NCI-H226 (cell line): Measurements from ENCODE around the gene EFHC1.
"Not testable (repeated sequence)": the region's sequence is repeated elsewhere in the genome, so short reads cannot be mapped to it uniquely, and the experiment has no call there.

ENCODE experiments used
- DNase-seq: peaks from one replicate; pipeline ENCODE4 v3.0.0-alpha.2; 2015

The EFHC1 gene

GRCh38 chr6:52454556-52454955, 34.4 kb downstream of the EFHC1 start:
- DNase-seq: peak; percentile 63

GRCh38 chr6:52457096-52457495, 37.0 kb downstream of the EFHC1 start:
- no peak for DNase-seq

GRCh38 chr6:52461194-52461593, 41.1 kb downstream of the EFHC1 start:
- DNase-seq: not testable (repeated sequence)

DNA sequence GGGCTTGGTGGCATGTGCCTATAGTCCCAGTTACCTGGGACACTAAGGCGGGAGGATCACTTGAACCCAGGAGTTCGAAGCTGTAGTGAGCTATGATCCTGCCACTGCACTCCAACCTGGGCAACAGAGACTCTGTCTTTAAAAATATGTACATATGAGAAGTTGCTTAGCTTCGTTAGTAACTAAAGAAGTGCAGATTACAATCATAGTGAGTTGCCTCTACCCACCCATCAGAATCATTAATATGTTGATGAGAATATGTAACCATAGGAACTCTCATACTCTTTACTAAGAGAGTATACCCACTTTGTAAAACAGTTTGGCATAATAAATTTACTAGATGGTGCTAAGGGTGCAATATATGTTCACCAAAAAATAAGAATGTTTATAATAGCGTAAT, 54.0 kb downstream of the EFHC1 start:
- DNase-seq: no peak

GRCh38 chr6:52475307-52475706, 55.2 kb downstream of the EFHC1 start:
- no peak for DNase-seq

DNA sequence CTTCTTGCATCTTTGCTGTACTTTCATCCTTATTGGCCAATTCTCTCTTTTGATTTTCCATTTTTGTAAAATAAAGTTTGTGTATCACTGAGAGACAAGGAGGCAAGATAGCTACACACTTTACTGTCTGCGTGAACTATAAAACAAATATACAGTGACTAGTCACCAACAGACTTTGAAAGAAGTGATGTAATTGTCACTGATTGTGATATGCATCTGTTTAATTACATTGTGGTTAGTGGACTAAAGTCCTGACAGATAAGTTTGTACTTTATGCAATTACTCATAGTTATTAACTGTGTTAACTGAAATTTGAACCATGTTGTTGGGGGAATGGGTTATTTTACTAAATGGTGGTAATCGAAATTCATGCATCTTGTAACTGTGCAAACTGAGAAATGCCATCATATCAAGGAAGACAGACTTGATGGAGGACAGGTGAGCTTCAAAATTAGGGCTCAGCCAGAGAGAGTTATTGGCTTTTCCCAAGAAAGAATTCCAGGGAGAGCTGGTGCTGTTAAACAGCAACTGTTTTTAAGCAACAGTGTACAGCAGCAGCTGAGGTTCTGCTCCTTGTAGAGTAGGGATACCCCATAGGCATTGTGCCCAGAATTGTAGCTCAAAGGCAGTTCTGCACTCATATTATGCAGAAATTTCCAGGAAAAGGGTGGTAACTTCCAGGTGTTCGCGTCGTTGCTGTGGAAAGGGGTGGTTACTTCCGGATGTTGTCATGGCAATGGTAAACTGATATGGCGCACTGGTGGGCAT, 62.9 kb downstream of the EFHC1 start:
- no peak for DNase-seq

DNA sequence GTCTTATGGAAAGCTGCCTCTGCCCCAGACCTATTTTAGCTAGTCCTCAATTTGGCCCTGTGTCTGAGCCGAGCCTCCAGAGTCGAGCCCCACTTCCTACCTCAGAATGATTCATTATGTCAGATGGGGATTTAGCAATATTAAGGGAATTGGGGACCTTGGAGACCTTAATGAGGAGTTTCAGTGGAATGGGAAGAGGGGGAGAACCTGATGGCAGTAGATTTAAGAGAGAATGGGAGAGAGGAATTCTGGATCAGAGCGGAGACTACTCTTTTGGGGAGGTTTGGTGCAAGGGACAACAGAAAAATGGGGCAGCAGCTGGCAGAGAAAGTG, 63.5 kb downstream of the EFHC1 start:
- no peak for DNase-seq

- no peak for DNase-seq
Observed at GRCh38 chr6:52489881-52490280, 69.7 kb downstream of the EFHC1 start.

GRCh38 chr6:52491203-52492069, 71.3 kb downstream of the EFHC1 start:
- no peak for DNase-seq

DNA sequence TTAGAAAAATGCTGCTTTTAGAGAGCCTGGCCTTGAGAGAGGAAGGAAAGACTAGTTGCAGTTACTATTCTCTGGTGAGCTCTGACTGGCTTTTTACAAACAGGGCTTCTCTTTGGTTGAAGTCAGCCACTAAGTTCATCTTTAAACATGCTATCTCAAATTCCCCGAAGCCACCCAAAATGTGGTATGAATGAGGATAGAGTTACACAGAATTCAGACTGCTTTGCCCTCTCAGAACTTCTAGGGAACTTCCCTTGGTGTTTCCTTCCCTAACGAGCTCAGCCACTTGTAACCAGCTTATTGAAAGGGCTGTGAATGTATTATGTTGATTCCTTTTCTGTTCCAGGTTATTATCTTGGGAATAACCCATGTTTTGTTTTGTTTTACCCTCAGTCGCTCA, 73.5 kb downstream of the EFHC1 start:
- DNase-seq: no peak

GRCh38 chr6:52494298-52495072, 74.3 kb downstream of the EFHC1 start:
- DNase-seq: no peak

GRCh38 chr6:52495922-52496321, 75.8 kb downstream of the EFHC1 start:
- no peak for DNase-seq

GRCh38 chr6:52496631-52497030, 76.5 kb downstream of the EFHC1 start:
- DNase-seq: no peak

- no peak for DNase-seq
Observed at GRCh38 chr6:52497652-52498408, 77.7 kb downstream of the EFHC1 start.

- no peak for DNase-seq
Observed at GRCh38 chr6:52498538-52499017, 78.4 kb downstream of the EFHC1 start.

DNA sequence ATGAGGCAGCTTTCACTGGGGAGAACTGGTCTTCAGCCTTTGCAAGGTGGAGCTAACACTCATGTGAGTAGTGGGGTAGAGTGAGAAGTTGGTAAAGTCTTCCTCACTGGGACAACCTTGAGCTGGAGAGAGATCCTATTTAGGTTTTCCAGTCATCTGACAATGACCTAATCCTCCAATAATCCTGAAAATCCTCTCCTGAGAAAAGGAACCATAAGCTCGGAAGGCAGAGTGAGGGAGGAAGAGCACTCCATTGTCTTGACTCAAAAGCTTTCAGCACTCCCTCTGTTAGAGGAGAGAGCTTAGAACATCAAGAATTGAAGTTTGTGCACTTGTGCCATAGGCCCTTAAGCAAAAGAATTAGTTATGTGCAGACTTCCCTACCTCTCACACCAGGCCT, 78.9 kb downstream of the EFHC1 start:
- DNase-seq: peak; percentile 48

DNA sequence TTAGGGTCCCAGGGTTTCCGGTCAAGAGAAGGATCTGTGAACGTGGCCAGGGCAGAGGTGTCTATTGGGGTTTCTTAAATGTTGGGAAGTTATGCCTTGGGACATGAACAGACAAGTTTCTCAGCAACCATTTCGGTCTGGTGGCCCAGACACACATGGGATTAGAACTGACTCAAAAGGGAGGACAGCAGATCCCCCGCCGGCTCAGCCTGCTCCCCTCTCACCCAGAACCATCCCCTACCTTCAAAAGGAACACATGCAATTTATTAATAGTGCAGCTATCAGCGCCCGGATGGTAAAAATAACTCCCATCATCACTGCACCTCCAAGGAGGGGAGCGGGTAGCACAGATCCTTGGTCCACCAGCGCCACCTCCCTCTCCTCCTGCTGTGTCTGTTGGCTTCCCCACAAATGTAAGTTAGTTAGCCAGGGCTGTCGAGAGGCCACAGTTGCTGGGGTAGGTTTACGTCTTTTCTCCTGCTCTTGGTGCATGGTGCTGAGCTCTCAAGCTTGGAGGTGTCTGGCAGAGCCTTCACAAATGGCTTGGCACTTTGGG, 79.6 kb downstream of the EFHC1 start:
- DNase-seq: no peak

GRCh38 chr6:52500238-52501129, 80.3 kb downstream of the EFHC1 start:
- DNase-seq: no peak

- no peak for DNase-seq
Observed at GRCh38 chr6:52502306-52503029, 82.3 kb downstream of the EFHC1 start.

DNA sequence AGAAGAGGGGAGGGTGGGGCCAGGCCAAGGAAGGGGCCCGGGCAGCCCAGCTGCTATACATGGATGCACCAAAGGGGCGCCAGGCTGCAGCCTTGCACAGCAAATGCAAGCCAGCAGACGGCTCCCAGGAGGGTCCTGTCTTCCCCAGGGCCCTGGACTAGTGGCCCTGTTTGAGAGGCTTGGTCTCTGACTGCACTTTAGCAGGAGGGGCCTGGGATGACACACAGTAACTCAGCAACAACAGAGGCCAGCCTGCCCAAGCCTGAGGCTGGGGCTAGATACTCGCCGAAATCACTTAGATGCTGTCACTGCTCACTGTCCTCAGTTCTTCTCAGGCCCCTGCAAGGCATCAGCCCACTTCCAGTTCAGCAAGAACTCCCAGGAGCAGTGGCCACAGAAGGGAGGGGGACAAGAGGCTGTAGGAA, 83.2 kb downstream of the EFHC1 start:
- no peak for DNase-seq
